NCI-H1436 (cell line): ENCODE results near the gene GEN1.

Experiments used
- DNase-seq: peaks from one replicate; lab custom pipeline; 2025; lab: John Stamatoyannopoulos, UW

The GEN1 gene

GRCh38 chr2:17827785-17828184 is 73.8 kb downstream of the GEN1 start:
- DNase-seq: no peak

- DNase-seq: no peak
Observed at GRCh38 chr2:17830053-17831034, 76.4 kb downstream of the GEN1 start.

GRCh38 chr2:17835516-17835915 is 81.6 kb downstream of the GEN1 start:
- DNase-seq: no peak
